Stimulated activated naive CD8-positive, alpha-beta T cell treated with anti-CD3 and anti-CD28 coated beads, Interleukin-15, Interleukin-2, amounts not matched to agents 100 U/mL and 50 U/mL, for 24 hours (primary cell): ENCODE results near the gene TAOK2.
"Not testable (repeated sequence)": the region's sequence is repeated elsewhere in the genome, so short reads cannot be mapped to it uniquely, and the experiment has no call there.

ENCODE experiments used
- ATAC-seq: fragments of 150-1000 bp; cut with Tn5 transposase; one replicate; pipeline ENCODE4 v1.10.0; 2021
- DNase-seq: peaks from one replicate; pipeline ENCODE4 v3.0.0; 2021

The TAOK2 gene

DNA sequence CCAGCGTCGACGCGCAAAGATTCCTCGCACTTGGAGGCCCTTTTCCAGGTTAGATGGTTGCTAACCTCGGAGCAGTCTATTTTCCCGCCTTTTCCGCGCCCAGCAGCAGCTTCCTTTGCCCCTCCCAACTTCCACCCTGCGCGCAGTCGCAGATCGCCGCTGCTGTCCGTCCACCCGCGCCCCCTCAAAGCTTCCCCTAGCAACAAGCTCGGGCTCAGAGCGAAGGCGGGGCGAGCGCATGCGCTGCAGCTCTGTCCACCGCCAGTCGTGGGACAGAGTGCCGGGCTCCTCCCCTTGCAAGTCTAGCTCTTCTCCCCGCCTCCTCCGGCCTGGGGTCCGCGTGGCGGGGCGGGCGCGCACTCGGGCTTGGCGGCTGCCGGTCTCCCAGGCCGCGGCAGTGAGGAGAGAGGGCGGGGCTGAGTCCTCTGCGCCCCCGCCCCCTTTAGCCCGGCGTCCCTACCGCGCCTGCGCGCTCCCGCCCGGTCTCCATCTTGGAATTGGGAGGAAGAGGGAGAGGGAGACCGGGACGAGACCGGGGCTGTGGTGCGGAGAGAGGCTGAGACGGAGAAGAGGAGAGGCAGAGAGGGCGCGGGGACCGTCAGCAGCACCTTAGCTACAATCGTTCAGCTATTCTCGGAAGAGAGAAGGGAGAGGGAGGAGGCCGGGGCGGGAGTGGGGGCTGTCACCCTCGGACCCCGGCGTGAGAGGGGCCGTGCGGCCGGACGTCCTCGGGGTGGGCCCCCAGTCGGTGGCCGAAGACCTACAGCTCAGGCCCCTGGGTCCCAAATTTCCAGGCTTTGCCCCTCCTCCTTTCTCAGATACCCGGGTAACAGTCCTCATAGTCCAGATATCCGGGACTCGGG, at the start of gene TAOK2:
Gene TAOK2, plus strand, starts transcription at position 485 of the 863 bp plus-strand sequence. CDS start 3,905 bp downstream, outside the sequence.
- peak; percentile 98 for DNase-seq
- ATAC-seq: peak; percentile 99

DNA sequence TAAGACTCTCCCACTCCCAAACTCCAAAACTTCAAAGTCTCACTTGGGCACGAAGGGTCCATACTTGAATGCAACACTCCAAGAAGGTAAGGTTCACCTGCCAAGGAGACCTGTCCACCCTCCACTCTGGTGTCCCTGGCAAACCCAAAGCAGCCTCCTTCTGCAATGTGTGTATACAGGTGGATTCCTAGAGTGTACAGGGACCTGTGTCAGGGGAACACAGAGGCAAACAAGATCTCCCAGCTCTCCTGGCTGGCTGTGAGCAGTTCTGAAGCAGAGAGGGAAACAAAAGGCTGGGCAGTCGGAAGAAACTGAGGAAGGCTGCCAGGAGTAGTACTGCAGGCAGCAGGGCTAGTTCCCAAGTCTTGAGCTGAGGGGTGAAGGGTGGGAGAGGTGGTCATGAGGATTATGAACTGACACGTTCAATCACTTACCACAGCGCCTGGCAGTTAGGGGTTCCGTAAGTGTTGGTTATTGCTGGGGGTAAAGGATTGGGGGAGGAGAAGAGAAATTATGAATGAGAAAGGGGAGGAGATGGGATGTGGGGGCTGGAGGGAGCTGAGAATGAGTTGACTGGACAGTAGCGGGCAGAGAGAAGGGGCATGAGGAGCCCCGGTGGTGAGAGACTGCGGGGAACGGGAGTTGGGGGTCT, 48.4 kb upstream of the TAOK2 start:
- ATAC-seq (no peak), DNase-seq (no peak)

DNA sequence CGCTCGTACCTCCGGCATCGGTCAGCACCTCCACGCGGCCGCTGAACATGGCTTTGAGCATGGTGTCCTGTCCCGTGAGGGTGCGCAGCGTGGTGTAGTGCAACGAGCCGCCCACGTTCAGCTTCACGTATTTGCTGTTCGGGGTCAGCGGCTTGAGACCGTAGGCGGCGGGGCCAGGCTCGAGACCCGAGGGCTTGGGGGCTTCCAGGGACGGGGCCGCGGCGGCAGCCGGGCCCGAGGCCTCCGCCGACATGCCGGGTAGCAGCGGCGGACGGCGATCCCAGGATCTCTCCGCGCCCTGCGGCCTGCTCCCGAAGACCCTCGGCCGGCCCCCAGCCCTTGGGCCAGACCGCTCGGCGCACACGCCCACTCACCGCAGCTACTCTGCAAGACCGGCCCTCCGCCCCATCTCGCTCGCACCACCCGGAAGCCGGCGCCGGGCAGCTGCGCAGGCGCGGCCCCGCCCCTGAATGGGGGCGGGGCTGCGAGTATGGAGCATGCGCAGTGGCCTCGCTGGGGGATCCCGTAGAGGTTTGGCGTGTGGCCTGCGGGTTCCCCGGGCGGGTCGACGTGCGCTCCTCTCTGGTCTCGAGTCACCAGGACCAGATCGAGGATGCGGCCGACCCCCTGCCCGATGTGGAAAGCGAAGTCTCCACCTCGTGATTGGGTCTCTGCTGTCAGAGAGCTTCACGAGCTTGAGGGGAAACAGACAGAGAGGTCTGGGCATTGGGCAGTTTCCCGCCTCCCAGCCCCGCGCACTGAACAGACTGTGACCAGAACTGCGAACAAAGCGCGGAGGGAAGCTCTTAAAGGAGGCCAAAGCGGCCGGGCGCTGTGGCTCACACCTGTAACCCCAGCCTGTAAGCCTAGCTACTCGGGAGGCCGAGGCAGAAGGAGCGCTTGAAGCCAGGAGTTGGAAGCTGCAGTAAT, 47.6 kb upstream of the TAOK2 start, which contains the start of gene KCTD13:
Gene KCTD13, minus strand, starts transcription at position 446 of the 930 bp plus-strand sequence. Its CDS starts 193 bp downstream, at position 253.
- ATAC-seq (peak; percentile 95), DNase-seq (peak; percentile 91)

DNA sequence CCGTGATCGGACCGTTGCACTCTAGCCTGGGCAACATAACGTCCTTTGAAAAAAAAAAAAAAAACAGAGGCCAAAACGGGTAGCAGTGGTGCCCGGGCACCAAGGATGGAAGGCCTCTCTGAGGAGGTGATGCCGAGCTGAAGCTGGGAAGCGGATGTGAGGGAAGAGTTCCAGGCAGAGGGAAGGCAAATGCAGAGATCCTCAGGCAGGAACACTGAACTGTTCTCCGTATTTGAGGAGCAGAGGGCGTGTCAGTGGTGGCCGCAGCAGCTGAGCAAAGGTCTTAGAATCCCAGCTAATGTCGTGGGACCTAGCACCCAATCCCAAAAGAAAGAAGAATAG, 47.0 kb upstream of the TAOK2 start:
- no peak for DNase-seq
- ATAC-seq: peak; percentile 7

DNA sequence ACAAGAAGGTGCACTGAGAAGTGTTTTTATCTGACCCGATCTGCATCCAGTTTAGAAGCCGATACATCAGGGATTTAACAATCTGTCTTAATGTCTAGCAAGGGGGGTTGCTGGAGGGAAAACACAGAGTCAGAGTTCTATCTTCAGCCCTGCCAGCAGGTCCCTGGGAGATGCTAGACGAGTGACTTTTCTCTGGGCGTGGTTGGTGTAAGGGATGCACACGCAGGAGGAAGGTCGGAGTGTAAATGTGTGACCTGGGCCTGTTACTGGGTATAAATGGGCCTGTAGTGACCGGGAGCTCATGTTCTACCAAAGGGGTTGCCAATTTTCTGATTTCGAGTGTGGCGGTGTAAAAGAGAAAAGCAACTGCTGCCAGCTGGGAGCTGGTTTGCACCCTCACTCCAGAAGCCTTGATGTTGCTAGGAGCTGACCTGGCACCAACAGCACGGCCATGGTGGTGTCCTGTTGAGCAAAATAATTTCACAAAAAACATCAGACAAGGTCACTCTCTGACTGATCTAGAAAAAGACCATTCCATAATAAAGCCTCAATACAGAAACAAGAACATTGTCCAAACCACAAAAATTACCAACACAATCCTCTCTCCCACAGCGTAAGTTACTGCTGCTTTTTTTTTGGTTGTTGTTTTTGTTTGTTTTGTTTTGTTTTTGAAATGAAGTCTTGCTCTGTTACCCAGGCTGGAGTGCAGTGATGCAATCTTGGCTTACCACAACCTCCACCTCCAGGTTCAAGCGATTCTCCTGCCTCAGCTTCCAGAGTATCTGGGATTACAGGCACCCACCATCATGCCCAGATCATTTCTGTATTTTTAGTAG, 46.4 kb upstream of the TAOK2 start:
- ATAC-seq: no peak
- no peak for DNase-seq

- DNase-seq, ATAC-seq: not testable (repeated sequence)
These were observed 41.9 kb upstream of the TAOK2 start for GRCh38 chr16:29931750-29932149.

DNA sequence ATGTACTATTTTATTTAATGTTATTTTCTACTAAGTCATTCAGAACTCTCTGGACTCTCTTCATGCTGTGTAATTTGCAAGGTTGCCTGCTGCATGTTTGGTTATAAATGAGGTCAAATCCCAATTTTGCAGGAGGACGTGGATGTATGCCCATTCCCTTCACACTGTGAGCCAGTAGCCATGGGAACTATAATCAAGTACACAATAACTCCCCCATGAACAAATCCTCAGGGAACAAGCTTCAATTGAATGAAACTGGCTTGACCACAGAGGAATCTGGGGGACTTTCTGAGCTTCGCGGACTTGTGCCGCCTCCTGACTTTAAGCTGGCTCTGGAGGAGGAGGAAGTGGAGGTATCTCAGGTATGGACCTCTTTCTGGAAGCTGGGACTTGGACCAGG, 33.0 kb upstream of the TAOK2 start:
- DNase-seq (no peak), ATAC-seq (no peak)

DNA sequence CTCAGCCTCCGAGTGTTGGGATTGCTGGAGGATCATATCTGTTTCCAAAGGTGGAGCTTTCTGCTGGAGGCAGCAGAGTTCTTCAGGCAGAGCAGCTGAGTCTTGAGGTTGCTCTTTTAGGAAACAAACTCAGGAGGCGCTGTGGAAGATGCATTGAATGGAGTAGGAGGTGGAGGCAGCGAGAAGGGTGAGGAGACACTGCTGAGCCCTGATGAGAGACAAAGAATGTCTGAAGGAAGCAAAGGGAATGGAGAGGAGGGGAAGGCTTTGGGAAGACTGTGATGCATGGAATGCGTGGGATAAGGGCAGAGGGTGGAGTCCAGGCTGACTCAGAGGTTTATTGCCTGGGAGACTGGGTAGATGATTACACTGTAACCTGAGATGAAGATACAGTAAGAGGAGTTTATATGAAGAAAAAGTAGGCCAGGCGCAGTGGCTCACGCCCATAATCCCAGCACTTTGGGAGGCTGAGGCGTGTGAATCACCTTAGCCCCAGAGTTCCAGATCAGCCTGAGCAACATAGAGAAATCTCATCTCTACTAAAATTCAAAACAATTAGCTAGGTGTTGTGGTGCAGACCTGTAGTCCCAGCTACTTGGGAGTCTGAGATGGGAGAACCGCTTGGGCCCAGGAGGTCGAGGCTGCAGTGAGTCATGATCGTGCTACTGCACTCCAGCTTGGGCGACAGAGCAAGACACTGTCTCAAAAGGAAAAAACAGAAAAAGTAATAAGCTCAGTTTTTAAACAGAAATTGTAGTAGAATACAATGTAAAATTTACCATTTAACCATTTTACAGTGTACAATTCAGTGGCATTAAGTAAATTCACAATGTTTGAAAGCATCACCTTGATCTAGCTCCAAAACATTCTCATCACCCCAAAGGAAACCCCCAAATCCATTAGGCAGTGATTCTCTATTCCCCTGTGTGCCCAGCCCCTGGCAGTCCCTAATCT, 29.5 kb upstream of the TAOK2 start:
- DNase-seq (no peak), ATAC-seq (no peak)

DNA sequence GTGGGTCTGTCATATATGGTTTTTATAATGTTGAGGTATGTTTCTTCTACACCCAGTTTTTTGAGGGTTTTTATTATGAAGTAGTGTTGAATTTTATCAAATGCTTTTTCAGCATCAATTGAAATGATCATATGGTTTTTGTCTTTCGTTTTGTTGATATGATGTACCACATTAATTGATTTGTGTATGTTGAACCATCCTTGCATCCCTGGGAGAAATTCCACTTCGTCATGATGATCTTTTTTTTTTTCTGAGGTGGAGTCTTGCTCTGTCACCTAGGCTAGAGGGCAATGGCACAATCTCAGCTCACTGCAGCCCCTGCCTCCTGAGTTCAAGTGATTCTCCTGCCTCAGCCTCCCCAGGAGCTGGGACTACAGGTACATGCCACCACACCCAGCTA, 25.8 kb upstream of the TAOK2 start:
- ATAC-seq: no peak

DNA sequence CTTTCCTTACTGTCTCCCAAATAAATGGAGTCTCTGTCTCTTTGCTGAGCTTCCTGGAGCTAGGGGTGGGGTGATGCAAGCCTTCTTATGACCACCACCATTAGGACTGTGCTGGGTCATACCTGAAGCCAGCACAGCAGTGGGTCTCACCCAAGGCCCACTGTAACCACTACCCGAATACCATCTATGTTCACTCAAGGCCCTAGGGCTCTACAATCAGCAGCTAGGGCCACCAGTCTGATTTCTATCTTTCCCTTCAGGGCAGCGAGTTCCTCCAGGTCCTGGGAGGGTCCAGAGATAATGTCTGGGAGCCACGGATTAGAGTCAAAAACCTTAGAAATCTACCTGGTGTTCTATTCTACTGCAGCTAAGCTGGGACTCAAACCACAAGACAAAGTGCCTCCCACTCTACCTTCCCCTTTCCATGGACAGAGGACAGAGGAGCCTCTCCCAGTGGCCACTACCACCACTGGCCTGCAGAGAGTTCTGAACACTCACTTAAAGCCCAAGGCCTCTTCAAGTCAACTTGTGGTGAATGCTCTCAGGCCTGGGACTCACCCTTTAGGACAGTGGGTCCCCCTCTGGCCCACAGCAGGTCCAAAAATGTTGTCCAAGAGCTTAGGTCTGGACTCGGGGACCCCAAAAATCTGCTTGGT, 22.7 kb upstream of the TAOK2 start:
- ATAC-seq: no peak
- no peak for DNase-seq

More for the DNA sequence above, 25.8 kb upstream of the TAOK2 start:
- no peak for DNase-seq

DNA sequence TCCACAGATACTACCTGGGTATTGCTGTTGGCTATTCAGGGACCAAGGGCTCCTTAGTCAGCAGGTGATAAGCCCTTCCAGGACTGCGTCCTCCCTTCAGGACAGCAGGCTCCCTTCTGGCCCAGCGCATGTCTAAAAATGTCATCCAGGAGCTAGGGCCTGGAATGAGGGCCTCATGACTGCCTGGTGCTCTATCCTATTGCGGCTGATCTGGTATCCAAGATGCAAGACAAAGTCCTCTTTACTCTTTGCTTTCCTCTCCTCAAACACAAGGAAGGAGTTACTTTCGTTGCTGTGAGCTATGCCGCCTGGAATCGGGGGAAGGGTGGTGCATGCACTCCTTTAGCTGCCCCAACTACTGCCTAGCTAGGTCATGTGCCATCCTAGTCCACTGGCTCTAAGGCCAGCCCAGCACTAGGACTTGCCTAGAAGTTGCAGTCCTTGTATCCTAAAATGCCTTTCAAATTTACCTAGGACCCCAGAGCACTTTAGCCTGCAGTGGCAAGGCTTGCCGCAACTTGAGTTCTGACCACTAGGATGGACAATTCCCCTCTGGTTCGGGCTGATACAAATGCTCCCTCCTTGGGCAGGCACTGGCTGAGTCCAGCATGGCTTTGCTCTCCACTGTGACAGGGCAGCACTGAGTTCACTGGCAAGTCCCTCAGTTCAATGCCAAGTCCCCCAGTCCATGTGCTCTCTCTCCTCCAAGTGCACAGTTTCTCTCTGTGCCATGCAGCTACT, 21.9 kb upstream of the TAOK2 start:
- DNase-seq (no peak), ATAC-seq (no peak)

- no peak for DNase-seq
- no peak for ATAC-seq
These were observed 14.9 kb upstream of the TAOK2 start for GRCh38 chr16:29958756-29959155.

DNA sequence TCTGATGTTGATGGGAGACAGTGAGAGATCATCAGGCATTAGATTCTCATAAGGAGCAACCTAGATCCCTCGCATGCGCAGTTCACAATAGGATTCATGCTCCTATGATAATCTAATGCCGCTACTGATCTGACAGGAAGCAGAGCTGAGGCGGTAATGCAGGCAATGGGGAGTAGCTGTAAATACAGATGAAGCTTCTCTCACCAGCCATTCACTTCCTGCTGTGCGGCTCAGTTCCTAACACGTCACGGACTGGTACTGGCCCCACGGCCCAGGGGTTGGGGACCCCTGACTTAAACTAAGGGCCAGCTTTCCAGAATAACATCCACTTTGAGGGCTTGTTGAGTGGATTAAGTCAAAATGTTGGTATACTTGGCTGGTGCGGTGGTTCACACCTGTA, 14.4 kb upstream of the TAOK2 start:
- DNase-seq (no peak), ATAC-seq (no peak)

- not testable (repeated sequence) for ATAC-seq, DNase-seq
These were observed 13.8 kb upstream of the TAOK2 start for GRCh38 chr16:29959821-29960220.

GRCh38 chr16:29961127-29961478, 12.6 kb upstream of the TAOK2 start:
- DNase-seq (no peak), ATAC-seq (no peak)

DNA sequence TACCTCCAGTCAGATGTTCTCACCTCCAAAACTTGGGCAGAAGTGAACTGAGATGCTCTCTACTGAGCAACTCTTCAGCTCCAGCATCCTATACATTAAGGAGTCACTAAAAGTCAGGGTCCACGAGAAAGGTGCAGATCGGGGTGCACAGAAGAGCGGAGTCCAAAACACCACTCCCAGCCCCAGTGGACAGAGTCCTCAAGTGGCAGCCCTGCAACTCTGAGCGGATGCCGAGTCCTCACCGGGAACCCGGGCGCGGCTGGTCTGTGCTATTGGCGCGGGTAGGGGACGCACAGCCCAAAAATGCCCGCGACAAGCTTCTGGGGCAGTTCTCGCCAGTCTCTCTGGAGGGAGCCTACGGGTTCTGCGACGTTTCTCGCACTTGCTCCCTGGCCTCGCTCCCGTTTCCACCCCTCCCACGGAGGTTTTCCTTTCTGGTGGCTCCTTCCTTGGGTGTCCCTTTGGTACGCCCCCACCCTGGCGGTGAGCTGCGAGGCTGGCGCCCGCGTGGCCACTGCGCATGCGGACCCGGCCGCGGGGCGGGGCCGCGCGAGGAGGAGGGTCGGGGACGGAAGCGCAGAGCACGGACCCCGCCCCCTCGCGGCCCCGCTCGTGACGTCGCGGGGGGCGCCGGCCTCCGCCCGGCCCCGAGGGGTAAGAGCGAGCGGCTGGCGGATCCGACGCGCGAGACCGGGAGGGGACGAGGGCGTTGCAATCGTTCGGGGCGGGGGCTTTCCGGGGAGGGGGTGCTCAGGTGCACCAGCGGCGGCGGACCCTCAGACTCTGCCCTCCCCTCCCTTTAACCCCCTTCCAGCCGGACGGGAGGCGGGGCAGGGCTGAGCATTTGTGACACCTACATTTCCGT, 12.0 kb upstream of the TAOK2 start, which contains the start of gene TMEM219:
Gene TMEM219, plus strand, starts transcription at position 601 of the 865 bp plus-strand sequence. CDS start 1,065 bp downstream, outside the sequence.
- peak; percentile 96 for ATAC-seq
- DNase-seq: peak; percentile 95

DNA sequence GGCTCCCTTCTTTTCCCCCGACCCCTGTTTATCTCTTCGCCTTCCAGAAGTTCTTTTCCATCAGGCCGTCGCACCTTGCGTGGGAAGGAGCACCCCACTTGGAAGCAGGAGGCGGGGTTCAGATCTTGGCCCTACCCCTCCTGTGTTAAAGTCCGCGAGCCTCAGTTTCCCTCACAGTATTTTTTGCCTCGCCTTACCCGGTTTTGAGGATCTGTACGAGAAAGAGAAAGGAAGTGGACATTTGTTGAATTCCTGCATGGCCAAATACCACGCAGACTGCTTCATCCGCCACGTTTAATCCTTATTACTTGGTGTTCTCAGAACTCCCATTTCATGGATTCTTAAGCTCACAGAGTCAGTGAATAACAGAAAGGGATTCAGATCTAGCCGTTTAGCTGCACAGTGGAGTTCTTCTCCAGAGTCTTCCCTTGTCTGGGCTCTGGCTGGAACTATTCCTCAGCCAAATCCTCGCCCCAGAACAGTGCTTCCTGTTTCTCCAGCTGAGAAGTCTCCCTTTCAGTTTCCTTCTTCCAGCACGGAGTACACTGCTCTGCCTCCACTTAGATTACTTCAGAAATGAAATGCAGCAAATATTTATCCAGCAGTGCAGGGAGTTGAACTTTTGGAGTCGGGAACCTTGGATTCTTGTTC, 11.2 kb upstream of the TAOK2 start:
- DNase-seq (no peak), ATAC-seq (no peak)
